ENCODE data around the gene CTNNA3. TPM values are rescaled to one million over a fixed set of nuclear protein-coding genes. Genes with fewer than 3 reads are reported as not detected.

Gene CTNNA3
- total RNA-seq, 1 experiment from 2014 or later: not detected

DNA sequence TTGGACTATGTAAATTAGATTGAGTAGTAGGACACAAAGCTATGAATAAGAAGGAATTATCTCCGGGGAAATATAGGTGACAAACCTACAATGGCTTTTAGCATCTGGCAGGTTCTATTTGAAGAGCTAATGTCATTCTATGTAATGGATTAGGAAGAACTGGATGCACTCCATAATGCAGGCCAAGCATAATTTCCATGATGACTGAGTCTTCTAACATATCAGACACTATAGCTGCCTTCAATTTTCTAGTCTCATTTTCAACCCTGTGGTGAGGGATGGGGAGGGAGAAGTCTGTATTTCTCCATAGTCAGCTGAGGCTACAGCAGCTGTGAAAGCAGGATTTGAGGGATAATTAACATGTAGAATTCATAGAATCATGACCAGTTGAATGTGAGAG lies 1160.6 kb downstream of the CTNNA3 start:
- no peaks in the 10 kb centered on the region for H3K36me3 Mint-ChIP-seq (ENCODE audit: insufficient read depth, unreplicated experiment)
- H3K27me3 Mint-ChIP-seq (ENCODE audit: unreplicated experiment): no peaks in the 10 kb centered on the region
- TF ChIP-seq CTCF (IDR thresholded peaks at IDR 0.05; ENCODE audit: unreplicated experiment): no peak
- H3K9me3 Mint-ChIP-seq (ENCODE audit: low read depth, unreplicated experiment): peaks cover 6% of the 10 kb centered on the region
- intact Hi-C loops (cut with micrococcal nuclease; ENCODE audit: unreplicated experiment): no loop called here
- no TSS peak for BruUV-seq (replicated peaks)
- H3K27ac Mint-ChIP-seq (ENCODE audit: unreplicated experiment): no peak overlapping the region
- DNase-seq: no peak
- CTCF ChIA-PET: interaction anchor here (0.7 to 0.8 kb wide), 2 partner anchors 9 to 1372 kb away, joined by 3 read pairs; no protein-coding TSS in a partner anchor
- H3K4me1 Mint-ChIP-seq (ENCODE audit: low read depth, unreplicated experiment): no peaks in the 10 kb centered on the region
- no peak overlapping the region for H3K4me3 Mint-ChIP-seq (ENCODE audit: low read depth, unreplicated experiment)

DNA sequence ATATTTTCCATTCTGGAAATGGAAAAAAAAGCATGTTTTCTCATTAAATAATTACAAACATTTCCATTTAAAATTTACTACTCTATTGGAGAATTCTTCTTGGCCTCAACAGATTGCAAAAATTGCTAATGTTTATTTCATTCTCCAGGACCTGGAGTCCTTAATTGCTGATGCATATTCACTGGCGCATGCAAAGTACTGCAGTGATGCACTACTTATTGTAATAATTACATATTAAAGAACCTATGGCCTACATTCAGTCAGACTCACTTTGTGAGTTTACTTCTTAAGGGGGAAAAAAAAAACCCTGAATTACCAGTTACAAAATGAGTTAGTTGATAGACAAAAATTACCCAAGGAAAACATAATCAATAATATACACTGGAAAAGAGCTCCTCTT lies 1161.1 kb downstream of the CTNNA3 start:
- peaks cover 6% of the 10 kb centered on the region for H3K9me3 Mint-ChIP-seq (ENCODE audit: low read depth, unreplicated experiment)
- H3K4me3 Mint-ChIP-seq (ENCODE audit: low read depth, unreplicated experiment): no peak overlapping the region
- CTCF ChIA-PET: interaction anchor here (0.7 kb wide), 1 partner anchor 1372 kb away, joined by 3 read pairs; no protein-coding TSS in a partner anchor
- H3K27me3 Mint-ChIP-seq (ENCODE audit: unreplicated experiment): no peaks in the 10 kb centered on the region
- H3K4me1 Mint-ChIP-seq (ENCODE audit: low read depth, unreplicated experiment): no peaks in the 10 kb centered on the region
- H3K27ac Mint-ChIP-seq (ENCODE audit: unreplicated experiment): no peak overlapping the region
- intact Hi-C loops (cut with micrococcal nuclease; ENCODE audit: unreplicated experiment): no loop called here
- DNase-seq: no peak
- BruUV-seq (replicated peaks): no TSS peak
- TF ChIP-seq CTCF (IDR thresholded peaks at IDR 0.05; ENCODE audit: unreplicated experiment): no peak
- no peaks in the 10 kb centered on the region for H3K36me3 Mint-ChIP-seq (ENCODE audit: insufficient read depth, unreplicated experiment)

DNA sequence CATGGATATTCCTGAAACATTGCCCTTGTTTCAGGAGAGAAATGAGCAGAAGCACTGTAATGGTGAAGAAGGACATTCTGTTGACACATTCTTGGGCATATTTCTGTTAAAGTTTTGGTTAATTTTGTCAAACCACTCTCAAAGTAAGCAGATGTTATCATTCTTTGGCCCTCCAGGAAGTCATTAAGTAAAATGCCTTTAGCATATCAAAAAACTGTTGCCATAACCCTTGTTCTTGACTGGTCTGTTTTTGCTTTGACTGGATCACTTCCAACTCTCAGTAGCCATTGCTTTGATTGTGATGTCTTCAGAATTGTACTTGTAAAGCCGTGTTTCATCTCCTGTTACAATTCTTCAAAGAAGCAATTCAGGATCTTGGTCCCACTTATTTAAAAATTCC lies 1174.5 kb downstream of the CTNNA3 start:
- Mint-ChIP-seq H3K9me3 (ENCODE audit: low read depth, unreplicated experiment) (no peaks in the 10 kb centered on the region), H3K27me3 (ENCODE audit: unreplicated experiment) (no peaks in the 10 kb centered on the region), H3K4me1 (ENCODE audit: low read depth, unreplicated experiment) (no peaks in the 10 kb centered on the region), H3K36me3 (ENCODE audit: insufficient read depth, unreplicated experiment) (no peaks in the 10 kb centered on the region), H3K27ac (ENCODE audit: unreplicated experiment) (no peak overlapping the region), H3K4me3 (ENCODE audit: low read depth, unreplicated experiment) (no peak overlapping the region)
- BruUV-seq (replicated peaks): no TSS peak
- no peak for DNase-seq
- CTCF ChIA-PET: no interaction called here
- no peak for TF ChIP-seq CTCF (IDR thresholded peaks at IDR 0.05; ENCODE audit: unreplicated experiment)
- intact Hi-C loops (cut with micrococcal nuclease; ENCODE audit: unreplicated experiment): no loop called here

GRCh38 chr10:66519616-66520015 lies 1176.4 kb downstream of the CTNNA3 start:
- no peaks in the 10 kb centered on the region for H3K36me3 Mint-ChIP-seq (ENCODE audit: insufficient read depth, unreplicated experiment)
- H3K4me1 Mint-ChIP-seq (ENCODE audit: low read depth, unreplicated experiment): no peaks in the 10 kb centered on the region
- H3K4me3 Mint-ChIP-seq (ENCODE audit: low read depth, unreplicated experiment): no peak overlapping the region
- no peak for DNase-seq
- BruUV-seq (replicated peaks): no TSS peak
- intact Hi-C loops (cut with micrococcal nuclease; ENCODE audit: unreplicated experiment): no loop called here
- no peaks in the 10 kb centered on the region for H3K27me3 Mint-ChIP-seq (ENCODE audit: unreplicated experiment)
- no peaks in the 10 kb centered on the region for H3K9me3 Mint-ChIP-seq (ENCODE audit: low read depth, unreplicated experiment)
- no peak for TF ChIP-seq CTCF (IDR thresholded peaks at IDR 0.05; ENCODE audit: unreplicated experiment)
- H3K27ac Mint-ChIP-seq (ENCODE audit: unreplicated experiment): no peak overlapping the region
- CTCF ChIA-PET: no interaction called here
